A549 (cell line): ENCODE results near the gene CAMK1. TPM values are rescaled to one million over a fixed set of nuclear protein-coding genes. Genes with fewer than 3 reads are reported as not detected.

Experiments used
- ATAC-seq, 2 experiments: fragments of 200-7000 bp in 1 of 2; fragments of >200 bp in 1 of 2; cut with Nextera tagmentation in 1 of 2; cut with Tn5 transposase in 1 of 2; 3 replicates each; pipeline versions ENCODE4 v1.8.0 to v1.9.1; 2018 to 2020; ENCODE audit warnings: mild to moderate bottlenecking in 1 of 2, moderate library complexity in 1 of 2
- CTCF ChIA-PET: fragments of 300-600 bp; sonication (Branson Sonifier 250); formaldehyde crosslinking; extraction: SDS; loops from one replicate; lab custom pipeline; 2021; ENCODE audit warnings: antibody characterized with exemption, inconsistent platforms; lab: Yijun Ruan, JAX
- POLR2A ChIA-PET: fragments of 350-600 bp; formaldehyde crosslinking; extraction: SDS; loops from one replicate; lab custom pipeline; 2021; ENCODE audit warnings: antibody characterized with exemption, inconsistent platforms; lab: Yijun Ruan, JAX
- DNase-seq, 2 experiments: peaks; one replicate each; pipeline versions ENCODE4 v3.0.0 to v3.0.0-alpha.2; 2011 to 2016; ENCODE audit warnings: low read depth in 1 of 2, low spot score in 1 of 2
- FAIRE-seq: peaks from 2 replicates; lab custom pipeline; 2011; peaks lifted over from hg19 to GRCh38; lab: Jason Lieb, UNC
- H3K27ac ChIP-seq, 2 experiments: fragments of >200 bp; sonication (Bioruptor Twin); formaldehyde crosslinking; 3 replicates each; pipeline ENCODE4 v1.5.1; 2016 to 2017
- H3K4me1 ChIP-seq: fragments of >200 bp; sonication (Bioruptor Twin); formaldehyde crosslinking; 3 replicates; pipeline ENCODE4 v1.6.1; 2016
- H3K4me2 ChIP-seq: fragments of >200 bp; sonication (Bioruptor Twin); formaldehyde crosslinking; 3 replicates; pipeline ENCODE4 v1.6.1; 2016
- H3K4me3 ChIP-seq: fragments of >200 bp; sonication (Bioruptor Twin); formaldehyde crosslinking; 3 replicates; pipeline ENCODE4 v1.5.1; 2016
- H3K9me3 ChIP-seq: fragments of >200 bp; sonication (Bioruptor Twin); formaldehyde crosslinking; 3 replicates; pipeline ENCODE4 v1.6.1; 2016
- CTCF ChIP-seq: fragments of >200 bp; sonication (Bioruptor Twin); formaldehyde crosslinking; IDR thresholded peaks from 3 replicates; pipeline ENCODE4 v1.5.1; 2016
- EHF ChIP-seq: fragments of 250-450 bp; sonication (Bioruptor Pico); IDR thresholded peaks from 2 replicates; pipeline ENCODE4 v1.5.0; 2020; ENCODE audit warnings: mild to moderate bottlenecking
- GATA3 ChIP-seq: IDR thresholded peaks from 2 replicates; pipeline ENCODE4 v1.6.1; 2012; ENCODE audit warnings: borderline replicate concordance
- HEYL ChIP-seq: fragments of 250-450 bp; sonication (Bioruptor Pico); IDR thresholded peaks from 2 replicates; pipeline ENCODE4 v1.8.0; 2021; ENCODE audit warnings: mild to moderate bottlenecking, moderate library complexity
- HMGXB4 ChIP-seq: fragments of 250-450 bp; sonication (Bioruptor Pico); IDR thresholded peaks from 2 replicates; pipeline ENCODE4 v1.5.0; 2021; ENCODE audit warnings: mild to moderate bottlenecking, moderate library complexity, borderline replicate concordance
- HOXA7 ChIP-seq: fragments of 250-450 bp; sonication (Bioruptor Pico); IDR thresholded peaks from 2 replicates; pipeline ENCODE4 v1.5.0; 2020; ENCODE audit warnings: mild to moderate bottlenecking, moderate library complexity
- KDM5A ChIP-seq: fragments of 200-600 bp; sonication (generic); IDR thresholded peaks from 2 replicates; pipeline ENCODE4 v1.6.1; 2016; ENCODE audit warnings: antibody characterized with exemption, mild to moderate bottlenecking
- MAZ ChIP-seq: fragments of 150-350 bp; IDR thresholded peaks from 2 replicates; pipeline ENCODE4 v1.6.1; 2014; ENCODE audit warnings: antibody characterized with exemption, low read depth, low read length, borderline replicate concordance
- NFE2L2 ChIP-seq: fragments of 150-350 bp; conservative IDR thresholded peaks from 2 replicates; pipeline ENCODE4 v1.6.1; 2014; ENCODE audit warnings: low read length
- NPAS2 ChIP-seq: fragments of 250-450 bp; sonication (Bioruptor Pico); IDR thresholded peaks from 2 replicates; pipeline ENCODE4 v1.8.0; 2022; ENCODE audit warnings: mild to moderate bottlenecking, moderate library complexity, borderline replicate concordance
- POLR2AphosphoS2 ChIP-seq: conservative IDR thresholded peaks from 2 replicates; pipeline ENCODE4 v1.6.1; 2012; ENCODE audit warnings: low read length, improper control_type of control experiment, inconsistent platforms
- RAD21 ChIP-seq, 2 experiments: fragments of >200 bp in 1 of 2; sonication (Bioruptor Twin) in 1 of 2; formaldehyde crosslinking in 1 of 2; IDR thresholded peaks in 1 of 2; conservative IDR thresholded peaks in 1 of 2; 2 replicates in 1 of 2; 3 replicates in 1 of 2; pipeline ENCODE4 v1.6.1; 2012 to 2018; ENCODE audit warnings: inconsistent platforms in 1 of 2
- REST ChIP-seq: fragments of 200-600 bp; sonication (generic); IDR thresholded peaks from 2 replicates; pipeline ENCODE4 v1.6.1; 2016; ENCODE audit warnings: antibody characterized with exemption, mild to moderate bottlenecking, moderate library complexity
- RFX5 ChIP-seq: fragments of 450-650 bp; IDR thresholded peaks from 2 replicates; pipeline ENCODE4 v1.7.1; 2014; ENCODE audit warnings: antibody characterized with exemption, mild to moderate bottlenecking, moderate library complexity
- RNF2 ChIP-seq: fragments of 200-600 bp; sonication (generic); IDR thresholded peaks from 2 replicates; pipeline ENCODE4 v1.6.1; 2016; ENCODE audit warnings: low read depth, mild to moderate bottlenecking, antibody characterized with exemption, moderate library complexity, borderline replicate concordance
- ZFP36 ChIP-seq: fragments of 450-650 bp; IDR thresholded peaks from 2 replicates; pipeline ENCODE4 v1.6.1; 2014; ENCODE audit warnings: borderline replicate concordance; ENCODE audit not compliant: partially characterized antibody
- WGBS: methylation state at CpG from one replicate; pipeline ENCODE4 v1.1.6; 2017; ENCODE audit errors: missing lambda C conversion rate; 5-methylcytosine and 5-hydroxymethylcytosine counted together
- polyA plus RNA-seq, 4 experiments: library from polyadenylated mRNA; depleted of rRNA in 3 of 4; stranded (reverse); fragments of >200 nt; fragmentation: RNase III in 1 of 4; extraction: RNeasy Plus Mini Kit Qiagen cat#74134 plus additional on column Dnase treatment in 1 of 4; gene quantifications; 2 replicates in 3 of 4; 3 replicates in 1 of 4; pipeline ENCODE4 v1.2.3, GENCODE V29; 2011 to 2017

The CAMK1 gene
- polyA plus RNA-seq, 2 of the 4 experiments (the other 2 are of a cell fraction) = 13.5 to 15.6 TPM

GRCh38 chr3:9760779-9761505 lies 8.8 kb downstream of the CAMK1 start:
- TF ChIP-seq KDM5A (no peak), EHF (CRISPR knock-in tag) (no peak), RAD21 (conservative IDR thresholded peaks at IDR 0.05 in 1 of 2, IDR thresholded peaks at IDR 0.05 in 1 of 2) (no peak), MAZ (no peak), HMGXB4 (CRISPR knock-in tag) (no peak), RFX5 (no peak), CTCF (no peak), POLR2AphosphoS2 (no peak), ZFP36 (no peak), RNF2 (no peak), NFE2L2 (no peak), HEYL (no peak)
- CTCF ChIA-PET = interaction anchor here (1.5 to 3.1 kb wide), 2 partner anchors 28 to 45 kb away, joined by 3 to 8 read pairs; no protein-coding TSS in a partner anchor
- Histone ChIP-seq H3K9me3 (no peaks in the 10 kb centered on the region), H3K4me1 (no peaks in the 10 kb centered on the region), H3K4me3 (no peak overlapping the region), H3K27ac (no peak overlapping the region), H3K4me2 (no peak overlapping the region)
- FAIRE-seq = no peak
- POLR2A ChIA-PET = no interaction called here
- 93% methylated on average over 10 of the region's 10 CpGs for WGBS
- DNase-seq = no peak
- ATAC-seq = 0 out of 6 replicates have a peak, but pooled peaks of 1 of the 2 experiments have one; percentile 17

- H3K27ac ChIP-seq = no peak overlapping the region
- ChIA-PET POLR2A (no interaction called here), CTCF (interaction anchor here (0.7 to 1.1 kb wide), 2 partner anchors 8 to 404 kb away, joined by 3 read pairs; no protein-coding TSS in a partner anchor)
- 83% methylated on average over 12 of the region's 13 CpGs for WGBS
- no peak for ATAC-seq
- no peak for TF ChIP-seq NPAS2 (CRISPR knock-in tag)
- no peak for TF ChIP-seq POLR2AphosphoS2
- no peak for TF ChIP-seq HOXA7
- TF ChIP-seq GATA3 = no peak
- no peak for TF ChIP-seq RFX5
- no peak for TF ChIP-seq HMGXB4 (CRISPR knock-in tag)
- TF ChIP-seq REST = no peak
- no peaks in the 10 kb centered on the region for H3K4me1 ChIP-seq
- no peak for DNase-seq
- H3K4me2 ChIP-seq = no peak overlapping the region
- no peaks in the 10 kb centered on the region for H3K9me3 ChIP-seq
- no peak overlapping the region for H3K4me3 ChIP-seq
- FAIRE-seq = no peak
Observed at GRCh38 chr3:9757427-9757826, 12.3 kb downstream of the CAMK1 start.
